Measurements from ENCODE around the gene TAS2R38.

The TAS2R38 gene

DNA sequence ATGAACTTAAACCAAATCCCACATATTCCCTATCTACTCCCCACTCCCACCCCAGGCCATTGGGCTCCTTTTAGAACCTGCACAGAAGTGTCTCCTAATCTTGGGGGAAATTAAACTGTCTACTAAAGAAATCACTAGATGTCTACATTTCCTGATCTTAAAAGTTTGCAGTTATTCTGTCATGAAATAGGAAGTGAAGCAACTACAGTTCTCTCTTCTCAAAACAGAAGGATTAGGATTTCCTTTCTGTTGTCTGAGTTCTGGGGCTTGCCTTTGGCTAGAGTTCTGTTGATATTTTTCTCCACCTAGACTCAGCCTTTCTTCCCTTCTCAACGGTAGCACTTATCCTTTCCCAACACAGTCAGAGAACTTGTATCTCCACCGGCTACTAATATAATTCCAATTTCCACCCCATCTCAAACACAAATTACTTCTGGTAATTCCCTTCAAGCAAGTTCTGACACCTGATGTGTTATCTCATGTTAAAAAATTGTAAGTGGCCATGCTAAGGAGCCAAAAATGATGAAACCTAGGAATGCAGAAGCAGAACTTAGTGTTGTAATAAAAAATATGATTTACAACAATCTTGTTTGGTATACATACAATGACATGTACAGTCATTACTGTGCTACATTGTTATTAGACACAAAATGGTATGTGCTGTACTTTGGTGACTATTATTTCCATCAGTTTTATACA lies 45.3 kb downstream of the TAS2R38 start:
- TF ChIP-seq SNAI2 (CRISPR knock-in tag; IDR thresholded peaks at IDR 0.05) (no peak), CSDC2 (CRISPR knock-in tag; IDR thresholded peaks at IDR 0.05) (no peak), PPARA (CRISPR knock-in tag; IDR thresholded peaks at IDR 0.05; ENCODE audit: borderline replicate concordance) (no peak), ZNF8 (CRISPR knock-in tag; IDR thresholded peaks at IDR 0.05) (no peak), TCF4 (CRISPR knock-in tag; IDR thresholded peaks at IDR 0.05; ENCODE audit: borderline replicate concordance) (no peak)
- no peak for ATAC-seq
